Measurements from ENCODE around the gene PTS.

DNA sequence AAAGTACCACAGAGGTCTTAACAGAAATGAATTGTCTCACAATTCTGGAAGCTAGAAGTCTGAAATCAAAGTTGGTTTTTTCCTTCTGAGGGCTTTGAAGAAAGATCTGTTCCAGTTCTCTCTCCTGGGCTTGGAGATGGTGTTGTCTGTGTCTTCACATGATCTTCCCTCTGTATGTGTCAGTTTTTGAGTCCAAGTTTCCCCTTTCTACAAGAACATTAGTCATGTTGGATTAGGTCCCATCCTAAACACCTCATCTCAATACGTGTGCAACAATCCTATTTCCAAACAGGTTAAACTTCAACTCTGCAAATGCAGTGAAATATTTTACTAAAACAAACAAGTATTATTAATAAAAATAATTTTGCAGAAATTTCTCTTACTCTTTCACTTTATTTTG lies 3.1 kb upstream of the PTS start:
- TF ChIP-seq TCF12 (IDR thresholded peaks at IDR 0.05; ENCODE audit: low read depth) (no peak), EP300 (IDR thresholded peaks at IDR 0.05; ENCODE audit: borderline replicate concordance) (no peak), YY1 (IDR thresholded peaks at IDR 0.05; ENCODE audit: low read depth) (no peak), RAD21 (IDR thresholded peaks at IDR 0.05; ENCODE audit: low read depth) (no peak)
- TF ChIP-seq, protein P1, sequence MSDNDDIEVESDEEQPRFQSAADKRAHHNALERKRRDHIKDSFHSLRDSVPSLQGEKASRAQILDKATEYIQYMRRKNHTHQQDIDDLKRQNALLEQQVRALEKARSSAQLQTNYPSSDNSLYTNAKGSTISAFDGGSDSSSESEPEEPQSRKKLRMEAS (IDR thresholded peaks at IDR 0.05), result no peak

Data from Ishikawa (cell line).